Tibial nerve (tissue), 4 donors: Measurements from ENCODE around the gene ELL. TPM values are rescaled to one million over a fixed set of nuclear protein-coding genes. Genes with fewer than 3 reads are reported as not detected.

Experiments
- DNase-seq, 2 donors: peaks; one replicate each; pipeline ENCODE4 v3.0.0-alpha.2; 2019; ENCODE audit warnings: low spot score in 2 of 2
- H3K27ac ChIP-seq, 4 donors: fragments of 200-600 bp; sonication (generic) in 3 of 4; one replicate each; pipeline ENCODE4 v1.5.1; 2017 to 2019; ENCODE audit warnings: mild to moderate bottlenecking in 1 of 4
- H3K27me3 ChIP-seq, 2 donors: fragments of 200-600 bp; sonication (generic) in 1 of 2; one replicate each; pipeline versions ENCODE4 v1.5.1 to v1.6.0; 2017 to 2019
- H3K36me3 ChIP-seq, 3 donors: fragments of 200-600 bp; sonication (generic); one replicate each; pipeline ENCODE4 v1.5.1; 2018 to 2019
- H3K4me1 ChIP-seq, 4 donors: fragments of 200-600 bp; sonication (generic) in 3 of 4; one replicate each; pipeline ENCODE4 v1.5.1; 2017 to 2019
- H3K4me3 ChIP-seq, 4 donors: fragments of 200-600 bp; sonication (generic) in 3 of 4; one replicate each; pipeline ENCODE4 v1.5.1; 2017 to 2019; ENCODE audit warnings: mild to moderate bottlenecking in 1 of 4, moderate library complexity in 1 of 4
- H3K9me3 ChIP-seq, 4 donors: fragments of 200-600 bp; sonication (generic) in 3 of 4; one replicate each; pipeline ENCODE4 v1.5.1; 2017 to 2019
- CTCF ChIP-seq, 5 experiments: fragments of 200-600 bp in 3 of 5; fragments of 450-650 bp in 2 of 5; sonication (generic) in 3 of 5; IDR thresholded peaks; one replicate each; pipeline ENCODE4 v1.5.1; 2016 to 2019; ENCODE audit warnings: antibody characterized with exemption in 5 of 5, mild to moderate bottlenecking in 3 of 5, moderate library complexity in 2 of 5
- EP300 ChIP-seq, 2 donors: sonication (generic); formaldehyde crosslinking; IDR thresholded peaks; one replicate each; pipeline ENCODE4 v1.6.1; 2017; ENCODE audit warnings: antibody characterized with exemption in 2 of 2, mild to moderate bottlenecking in 1 of 2
- POLR2A ChIP-seq, 2 donors: fragments of 450-650 bp; IDR thresholded peaks; one replicate each; pipeline ENCODE4 v1.6.1; 2017; ENCODE audit warnings: antibody characterized with exemption in 2 of 2, mild to moderate bottlenecking in 2 of 2, moderate library complexity in 2 of 2
- WGBS, 2 donors: methylation state at CpG; one replicate each; pipeline ENCODE4 v1.1.5; 2018; 5-methylcytosine and 5-hydroxymethylcytosine counted together
- total RNA-seq, 4 donors: library from RNA; depleted of rRNA; stranded (reverse); fragments of >200 nt; gene quantifications; one replicate each; pipeline ENCODE4 v1.1.0, GENCODE V29; 2016

Gene ELL
- total RNA-seq, 4 donors from 2014 or later, result 13.8 to 45.9 (median 26.0) TPM

- Histone ChIP-seq H3K27ac (peak overlapping the region in 3 of 4 donors; percentile 40 to 78 (median 58)), H3K9me3 (no peaks in the 10 kb centered on the region), H3K36me3 (no peaks in the 10 kb centered on the region), H3K4me1 (peaks cover 0 to 99% (median 83%) of the 10 kb centered on the region in 4 donors), H3K4me3 (no peak overlapping the region), H3K27me3 (no peaks in the 10 kb centered on the region)
- DNase-seq, result no peak
- TF ChIP-seq CTCF (IDR thresholded peaks at IDR 0.05), result no peak
- TF ChIP-seq POLR2A (IDR thresholded peaks at IDR 0.05), result no peak
- TF ChIP-seq EP300 (IDR thresholded peaks at IDR 0.05), result no peak
- 62 to 65% methylated on average over 8 of the region's 8 CpGs for WGBS, 2 donors
Observed at GRCh38 chr19:18504886-18505610, 16.8 kb downstream of the ELL start.

- peak; percentile 45 to 73 for TF ChIP-seq EP300 (IDR thresholded peaks at IDR 0.05)
- TF ChIP-seq CTCF (IDR thresholded peaks at IDR 0.05), result no peak
- no peak for DNase-seq
- H3K36me3 ChIP-seq, result no peaks in the 10 kb centered on the region
- H3K27ac ChIP-seq, result peak overlapping the region in 3 of 4 donors; percentile 58 to 78 (median 67)
- H3K4me3 ChIP-seq, result no peak overlapping the region
- WGBS, 2 donors, result 64 to 66% methylated on average over 17 to 18 of the region's 20 CpGs
- no peaks in the 10 kb centered on the region for H3K27me3 ChIP-seq
- H3K4me1 ChIP-seq, result peaks cover 0 to 99% (median 90%) of the 10 kb centered on the region in 4 donors
- H3K9me3 ChIP-seq, result no peaks in the 10 kb centered on the region
Observed at GRCh38 chr19:18503971-18504885, 17.6 kb downstream of the ELL start.

GRCh38 chr19:18503337-18503970, 18.4 kb downstream of the ELL start:
- no peaks in the 10 kb centered on the region for H3K27me3 ChIP-seq
- H3K27ac ChIP-seq, result peak overlapping the region in 3 of 4 donors; percentile 58 to 67 (median 64)
- H3K9me3 ChIP-seq, result no peaks in the 10 kb centered on the region
- WGBS, 2 donors, result 75 to 76% methylated on average over 10 to 11 of the region's 15 CpGs
- no peaks in the 10 kb centered on the region for H3K36me3 ChIP-seq
- no peak overlapping the region for H3K4me3 ChIP-seq
- TF ChIP-seq POLR2A (IDR thresholded peaks at IDR 0.05) (no peak), CTCF (IDR thresholded peaks at IDR 0.05) (no peak)
- H3K4me1 ChIP-seq, result peaks cover 0 to 100% (median 93%) of the 10 kb centered on the region in 4 donors
- no peak for DNase-seq

GRCh38 chr19:18502638-18503294, 19.1 kb downstream of the ELL start:
- Histone ChIP-seq H3K4me3 (no peak overlapping the region), H3K27ac (peak overlapping the region in 3 of 4 donors; percentile 58 to 82 (median 67))
- DNase-seq, result no peak

More at GRCh38 chr19:18502638-18503294, 19.1 kb downstream of the ELL start:
- H3K9me3 ChIP-seq, result no peaks in the 10 kb centered on the region
- no peaks in the 10 kb centered on the region for H3K36me3 ChIP-seq
- peaks cover 0 to 100% (median 90%) of the 10 kb centered on the region in 4 donors for H3K4me1 ChIP-seq
- no peaks in the 10 kb centered on the region for H3K27me3 ChIP-seq
- 63 to 72% methylated on average over 16 of the region's 17 CpGs for WGBS, 2 donors
- TF ChIP-seq CTCF (IDR thresholded peaks at IDR 0.05) (no peak), POLR2A (IDR thresholded peaks at IDR 0.05) (no peak), EP300 (IDR thresholded peaks at IDR 0.05) (no peak)
